Neural progenitor cell (in vitro differentiated cells): ENCODE measurements around the gene STMP1. TPM values are rescaled to one million over a fixed set of nuclear protein-coding genes. Genes with fewer than 3 reads are reported as not detected.

Experiments used
- DNase-seq: peaks from one replicate; pipeline ENCODE4 v3.0.0-alpha.2; 2016; ENCODE audit warnings: low spot score
- H2AFZ ChIP-seq: fragments of 200-600 bp; sonication (generic); replicated peaks from 2 replicates; pipeline ENCODE4 v1.6.1; 2016; ENCODE audit warnings: antibody characterized with exemption
- H3F3A ChIP-seq: fragments of 200-600 bp; sonication (generic); 2 replicates; pipeline ENCODE4 v1.6.1; 2016; ENCODE audit warnings: antibody characterized with exemption, low read depth
- H3K27ac ChIP-seq: fragments of 200-600 bp; sonication (generic); 2 replicates; pipeline ENCODE4 v1.5.1; 2016; ENCODE audit warnings: mild to moderate bottlenecking
- H3K27me3 ChIP-seq: fragments of 200-600 bp; sonication (generic); 2 replicates; pipeline ENCODE4 v1.6.1; 2016; ENCODE audit warnings: mild to moderate bottlenecking, moderate library complexity
- H3K36me3 ChIP-seq: fragments of 200-600 bp; sonication (generic); 2 replicates; pipeline ENCODE4 v1.5.1; 2016
- H3K4me1 ChIP-seq: fragments of 200-600 bp; sonication (generic); 2 replicates; pipeline ENCODE4 v1.6.1; 2016; ENCODE audit warnings: mixed run types
- H3K4me2 ChIP-seq: fragments of 200-600 bp; sonication (generic); 2 replicates; pipeline ENCODE4 v1.6.1; 2016
- H3K4me3 ChIP-seq: fragments of 200-600 bp; sonication (generic); 2 replicates; pipeline ENCODE4 v1.5.1; 2016
- H3K79me2 ChIP-seq: fragments of 200-600 bp; sonication (generic); 2 replicates; pipeline ENCODE4 v1.6.1; 2016; ENCODE audit warnings: low read depth
- H3K9ac ChIP-seq: fragments of 200-600 bp; sonication (generic); 2 replicates; pipeline ENCODE4 v1.6.1; 2016
- H3K9me3 ChIP-seq: fragments of 200-600 bp; sonication (generic); 2 replicates; pipeline ENCODE4 v1.5.1; 2016; ENCODE audit warnings: low read depth
- H4K20me1 ChIP-seq: fragments of 200-600 bp; sonication (generic); 2 replicates; pipeline ENCODE4 v1.6.1; 2016; ENCODE audit warnings: low read depth
- H3K27ac Mint-ChIP-seq: 3 replicates; pipeline ENCODE4 v1.8.0; 2021; ENCODE audit warnings: mixed read lengths
- H3K27me3 Mint-ChIP-seq: 2 replicates; pipeline ENCODE4 v1.8.0; 2022; ENCODE audit warnings: low read depth, mild to moderate bottlenecking, inconsistent platforms, moderate library complexity, mixed read lengths; ENCODE audit not compliant: insufficient read depth
- H3K36me3 Mint-ChIP-seq: 3 replicates; pipeline ENCODE4 v1.8.0; 2021; ENCODE audit warnings: mixed read lengths
- H3K4me1 Mint-ChIP-seq: 3 replicates; pipeline ENCODE4 v1.8.0; 2021; ENCODE audit warnings: mixed read lengths
- H3K4me3 Mint-ChIP-seq: 3 replicates; pipeline ENCODE4 v1.8.0; 2021; ENCODE audit warnings: mild to moderate bottlenecking, moderate library complexity, mixed read lengths
- H3K9me3 Mint-ChIP-seq: 3 replicates; pipeline ENCODE4 v1.8.0; 2020; ENCODE audit warnings: mixed read lengths
- EZH2 ChIP-seq: fragments of 200-600 bp; sonication (generic); IDR thresholded peaks from 2 replicates; pipeline ENCODE4 v1.6.1; 2017; ENCODE audit warnings: antibody characterized with exemption, mild to moderate bottlenecking, moderate library complexity
- EZH2phosphoT487 ChIP-seq: fragments of 200-600 bp; sonication (generic); IDR thresholded peaks from 2 replicates; pipeline ENCODE4 v1.6.1; 2017; ENCODE audit warnings: antibody characterized with exemption
- total RNA-seq: library from RNA; depleted of rRNA; stranded (reverse); fragments of >200 nt; gene quantifications from 2 replicates; pipeline ENCODE4 v1.2.3, GENCODE V29; 2015; ENCODE audit warnings: low replicate concordance
- TF ChIP-seq, protein P1 (sequence below): fragments of 200-600 bp; sonication (generic); IDR thresholded peaks from 2 replicates; pipeline ENCODE4 v1.5.1; 2017; ENCODE audit warnings: antibody characterized with exemption, mild to moderate bottlenecking

STMP1 gene
- total RNA-seq: 26.4 and 30.4 TPM in 2 replicates

DNA sequence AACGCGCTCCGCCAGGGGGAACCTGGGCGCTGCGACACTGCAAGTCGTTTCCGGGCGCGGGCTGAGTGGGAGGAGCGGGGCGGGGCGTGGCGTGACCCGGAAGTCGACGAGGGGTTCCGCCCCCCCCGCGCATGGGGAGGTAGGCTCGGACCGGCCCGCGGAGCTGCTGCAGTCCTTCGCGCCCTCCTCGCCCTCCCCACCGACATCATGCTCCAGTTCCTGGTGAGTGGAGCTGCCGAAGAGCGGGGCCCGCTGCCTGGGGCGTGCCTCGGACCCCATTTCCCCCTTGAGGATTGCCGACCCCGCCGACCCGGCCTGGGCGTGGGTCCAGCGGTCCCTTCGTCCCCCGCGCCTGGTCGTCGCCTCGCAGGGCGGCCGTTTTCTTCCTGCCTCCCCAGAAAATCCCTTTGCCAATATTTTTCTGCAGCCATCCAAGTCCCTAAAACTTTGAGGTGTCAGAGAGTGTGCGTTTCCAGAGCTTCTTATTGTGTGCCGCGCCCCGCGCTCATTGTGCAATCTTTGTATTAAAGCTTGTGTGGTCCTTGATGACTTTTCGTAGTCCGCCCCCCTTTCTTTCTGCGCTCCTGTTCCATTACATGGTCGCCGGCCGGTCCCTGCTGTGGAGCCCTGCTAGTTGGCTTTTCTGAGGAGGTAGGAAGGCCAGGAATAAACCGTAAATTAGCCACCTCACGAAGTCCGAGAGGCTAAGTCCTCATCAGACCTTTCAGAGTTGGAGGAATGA is at the start of gene STMP1:
Gene STMP1 (plus strand): TSS at position 142 of the 742 bp plus-strand sequence.
- peaks cover 24% of the 10 kb centered on the region for H3K4me1 Mint-ChIP-seq
- H3K9me3 ChIP-seq: no peaks in the 10 kb centered on the region
- peak within 1 kb of the TSS; percentile 47 for H3K9ac ChIP-seq
- peak; percentile 97 for DNase-seq
- H3K4me2 ChIP-seq: peak within 1 kb of the TSS; percentile 73
- H3K36me3 Mint-ChIP-seq: peaks cover 5% of the 10 kb centered on the region
- H3K27me3 Mint-ChIP-seq: peaks cover 2% of the 10 kb centered on the region
- H3K27ac ChIP-seq: peak within 1 kb of the TSS; percentile 3
- H3K36me3 ChIP-seq: no peaks in the 10 kb centered on the region
- H3K9me3 Mint-ChIP-seq: no peaks in the 10 kb centered on the region
- H3K4me1 ChIP-seq: no peaks in the 10 kb centered on the region
- peak within 1 kb of the TSS; percentile 70 for H3K4me3 ChIP-seq
- H3K27ac Mint-ChIP-seq: peak within 1 kb of the TSS; percentile 94
- peak within 1 kb of the TSS; percentile 74 for H2AFZ ChIP-seq
- H3K4me3 Mint-ChIP-seq: peak within 1 kb of the TSS; percentile 99
- no peak for TF ChIP-seq EZH2phosphoT487
- TF ChIP-seq, protein P1, sequence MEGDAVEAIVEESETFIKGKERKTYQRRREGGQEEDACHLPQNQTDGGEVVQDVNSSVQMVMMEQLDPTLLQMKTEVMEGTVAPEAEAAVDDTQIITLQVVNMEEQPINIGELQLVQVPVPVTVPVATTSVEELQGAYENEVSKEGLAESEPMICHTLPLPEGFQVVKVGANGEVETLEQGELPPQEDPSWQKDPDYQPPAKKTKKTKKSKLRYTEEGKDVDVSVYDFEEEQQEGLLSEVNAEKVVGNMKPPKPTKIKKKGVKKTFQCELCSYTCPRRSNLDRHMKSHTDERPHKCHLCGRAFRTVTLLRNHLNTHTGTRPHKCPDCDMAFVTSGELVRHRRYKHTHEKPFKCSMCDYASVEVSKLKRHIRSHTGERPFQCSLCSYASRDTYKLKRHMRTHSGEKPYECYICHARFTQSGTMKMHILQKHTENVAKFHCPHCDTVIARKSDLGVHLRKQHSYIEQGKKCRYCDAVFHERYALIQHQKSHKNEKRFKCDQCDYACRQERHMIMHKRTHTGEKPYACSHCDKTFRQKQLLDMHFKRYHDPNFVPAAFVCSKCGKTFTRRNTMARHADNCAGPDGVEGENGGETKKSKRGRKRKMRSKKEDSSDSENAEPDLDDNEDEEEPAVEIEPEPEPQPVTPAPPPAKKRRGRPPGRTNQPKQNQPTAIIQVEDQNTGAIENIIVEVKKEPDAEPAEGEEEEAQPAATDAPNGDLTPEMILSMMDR: peak; percentile 70
- H3K27me3 ChIP-seq: peaks cover 5% of the 10 kb centered on the region
- peaks cover 51% of the 10 kb centered on the region for H3K79me2 ChIP-seq
- peaks cover 28% of the 10 kb centered on the region for H3F3A ChIP-seq
- H4K20me1 ChIP-seq: peaks cover 37% of the 10 kb centered on the region

DNA sequence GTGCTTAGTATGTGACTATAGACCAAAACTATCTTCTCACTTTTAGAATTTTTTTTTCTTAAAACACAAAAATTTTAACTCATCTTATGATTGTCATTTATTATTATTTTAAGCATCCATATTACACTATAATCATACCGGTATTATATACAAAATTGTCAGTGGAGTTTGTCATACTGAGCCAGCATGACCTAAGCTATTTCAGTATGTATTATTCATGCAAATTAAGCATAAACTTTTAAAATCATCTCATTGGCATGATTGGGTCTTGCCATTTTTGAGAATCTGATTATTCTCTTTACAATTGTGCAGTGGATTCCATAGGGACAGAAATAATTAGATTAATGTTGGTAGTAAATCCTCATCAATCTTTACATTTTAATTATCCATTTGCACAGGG is 46.2 kb upstream of the STMP1 start:
- Histone ChIP-seq H3K36me3 (peaks cover 38% of the 10 kb centered on the region), H3K4me3 (no peak overlapping the region), H4K20me1 (no peaks in the 10 kb centered on the region), H3K79me2 (no peaks in the 10 kb centered on the region), H3K9me3 (no peaks in the 10 kb centered on the region), H3K4me2 (no peak overlapping the region), H3K27ac (no peak overlapping the region), H3K4me1 (no peaks in the 10 kb centered on the region), H2AFZ (no peak overlapping the region), H3K9ac (no peak overlapping the region), H3F3A (peaks cover 30% of the 10 kb centered on the region), H3K27me3 (no peaks in the 10 kb centered on the region)
- TF ChIP-seq, protein P1: no peak
- no peak for TF ChIP-seq EZH2phosphoT487
- no peak for TF ChIP-seq EZH2
- DNase-seq: no peak
- Mint-ChIP-seq H3K9me3 (no peaks in the 10 kb centered on the region), H3K27ac (no peak overlapping the region), H3K27me3 (no peaks in the 10 kb centered on the region), H3K36me3 (peaks cover 18% of the 10 kb centered on the region), H3K4me3 (no peak overlapping the region), H3K4me1 (no peaks in the 10 kb centered on the region)

DNA sequence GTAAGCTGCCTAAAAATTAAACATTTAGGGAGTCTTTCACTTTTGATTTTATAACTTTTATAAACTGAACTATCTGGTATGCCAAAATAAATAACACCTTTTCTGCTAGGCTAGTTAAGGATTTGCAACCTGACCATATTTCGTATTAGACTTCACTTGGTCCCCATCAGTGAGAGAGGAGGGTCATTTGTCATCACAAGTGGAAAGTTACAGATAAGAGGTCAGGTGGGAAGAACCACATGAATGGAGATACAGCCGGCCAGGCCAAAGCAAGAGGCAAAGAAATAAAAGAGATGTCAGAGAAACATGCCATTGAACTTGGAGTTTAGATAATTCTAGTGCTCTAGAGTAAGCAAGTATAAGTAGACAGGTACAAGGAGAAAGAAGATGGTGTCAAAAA is 44.5 kb upstream of the STMP1 start:
- Histone ChIP-seq H3F3A (peaks cover 30% of the 10 kb centered on the region), H2AFZ (no peak overlapping the region), H3K36me3 (peaks cover 49% of the 10 kb centered on the region), H3K4me1 (no peaks in the 10 kb centered on the region), H3K27ac (no peak overlapping the region), H3K4me3 (no peak overlapping the region), H3K4me2 (no peak overlapping the region), H3K9ac (no peak overlapping the region), H3K79me2 (no peaks in the 10 kb centered on the region), H3K9me3 (no peaks in the 10 kb centered on the region), H3K27me3 (no peaks in the 10 kb centered on the region), H4K20me1 (no peaks in the 10 kb centered on the region)
- Mint-ChIP-seq H3K27ac (no peak overlapping the region), H3K9me3 (no peaks in the 10 kb centered on the region), H3K4me3 (no peak overlapping the region), H3K4me1 (no peaks in the 10 kb centered on the region), H3K27me3 (no peaks in the 10 kb centered on the region), H3K36me3 (peaks cover 15% of the 10 kb centered on the region)
- TF ChIP-seq EZH2: no peak
- TF ChIP-seq, protein P1: no peak
- no peak for TF ChIP-seq EZH2phosphoT487
- DNase-seq: no peak
